Keratinocyte (primary cell): ENCODE data around the gene MYBPC3. TPM values are rescaled to one million over a fixed set of nuclear protein-coding genes. Genes with fewer than 3 reads are reported as not detected.

Source experiments
- DNase-seq: peaks from one replicate; pipeline ENCODE4 v3.0.0-alpha.2; 2011; ENCODE audit warnings: low read depth, missing footprints, low spot score
- FAIRE-seq: peaks from 2 replicates; lab custom pipeline; 2011; peaks lifted over from hg19 to GRCh38; lab: Jason Lieb, UNC
- H2AFZ ChIP-seq: 2 replicates; pipeline ENCODE4 v1.6.0; 2012; ENCODE audit warnings: low read length, control low read depth, inconsistent platforms; ENCODE audit not compliant: control insufficient read depth
- H3K27ac ChIP-seq: 2 replicates; pipeline ENCODE4 v1.5.1; 2011; ENCODE audit warnings: low read length; ENCODE audit not compliant: control insufficient read depth, insufficient read depth
- H3K27me3 ChIP-seq: 3 replicates; pipeline ENCODE4 v1.6.0; 2011; ENCODE audit warnings: low read length; ENCODE audit not compliant: control insufficient read depth, insufficient read depth; ENCODE audit errors: extremely low read depth
- H3K36me3 ChIP-seq, 2 experiments: 2 replicates in 1 of 2; 3 replicates in 1 of 2; pipeline ENCODE4 v1.5.1; 2011; ENCODE audit warnings: low read length in 2 of 2, mild to moderate bottlenecking in 1 of 2; ENCODE audit not compliant: control insufficient read depth in 2 of 2, insufficient read depth in 2 of 2; ENCODE audit errors: extremely low read depth in 1 of 2
- H3K4me1 ChIP-seq: 3 replicates; pipeline ENCODE4 v1.5.1; 2011; ENCODE audit warnings: low read length; ENCODE audit not compliant: control insufficient read depth, insufficient read depth; ENCODE audit errors: extremely low read depth
- H3K4me2 ChIP-seq: 3 replicates; pipeline ENCODE4 v1.6.0; 2011; ENCODE audit warnings: low read depth, low read length; ENCODE audit not compliant: control insufficient read depth, insufficient read depth; ENCODE audit errors: extremely low read depth
- H3K4me3 ChIP-seq, 3 experiments: fragments of 200-600 bp in 1 of 3; sonication (generic) in 1 of 3; 2 replicates in 2 of 3; 3 replicates in 1 of 3; pipeline ENCODE4 v1.5.1; 2011 to 2016; ENCODE audit warnings: low read length in 3 of 3, mild to moderate bottlenecking in 3 of 3, control low read depth in 2 of 3, inconsistent platforms in 1 of 3, low read depth in 1 of 3, mixed read lengths in 1 of 3, mixed run types in 1 of 3, moderate library complexity in 1 of 3; ENCODE audit not compliant: control insufficient read depth in 2 of 3, insufficient read depth in 2 of 3; ENCODE audit errors: extremely low read depth in 1 of 3
- H3K79me2 ChIP-seq: 2 replicates; pipeline ENCODE4 v1.6.0; 2012; ENCODE audit warnings: low read length; ENCODE audit not compliant: control insufficient read depth, insufficient read depth
- H3K9ac ChIP-seq: 3 replicates; pipeline ENCODE4 v1.6.0; 2011; ENCODE audit warnings: low read length; ENCODE audit not compliant: control insufficient read depth, insufficient read depth; ENCODE audit errors: extremely low read depth
- H3K9me1 ChIP-seq: 3 replicates; pipeline ENCODE4 v1.6.0; 2011; ENCODE audit warnings: low read length; ENCODE audit not compliant: control insufficient read depth, insufficient read depth; ENCODE audit errors: extremely low read depth
- H3K9me3 ChIP-seq: 2 replicates; pipeline ENCODE4 v1.5.1; 2012; ENCODE audit warnings: low read depth, low read length; ENCODE audit not compliant: control insufficient read depth
- H4K20me1 ChIP-seq: 3 replicates; pipeline ENCODE4 v1.6.0; 2011; ENCODE audit warnings: low read length; ENCODE audit not compliant: control insufficient read depth, insufficient read depth; ENCODE audit errors: extremely low read depth
- CTCF ChIP-seq, 3 experiments: IDR thresholded peaks in 1 of 3; conservative IDR thresholded peaks in 1 of 3; optimal IDR thresholded peaks in 1 of 3; 2 replicates in 2 of 3; 3 replicates in 1 of 3; pipeline versions ENCODE3 to v1.5.1; 2011; ENCODE audit warnings: low read length in 3 of 3, mild to moderate bottlenecking in 3 of 3, moderate library complexity in 2 of 3, control low read depth in 1 of 3, inconsistent platforms in 1 of 3; ENCODE audit not compliant: insufficient read depth in 2 of 3; ENCODE audit errors: extremely low read depth in 1 of 3
- EZH2 ChIP-seq: IDR thresholded peaks from one replicate; pipeline ENCODE4 v1.6.1; 2012; ENCODE audit warnings: inconsistent platforms, mild to moderate bottlenecking, low read length, moderate library complexity
- dilution Hi-C: fragments of 300-500 bp; cut with MboI; formaldehyde crosslinking; loops from one replicate; pipeline ENCODE4 v1.7.0; 2020; ENCODE audit warnings: low sequenced_read_pairs; ENCODE audit not compliant: extremely low pct_ligation_motif_present
- polyA plus RNA-seq, 5 experiments: library from polyadenylated mRNA; depleted of rRNA in 3 of 5; stranded (reverse) in 3 of 5; stranded (forward) in 1 of 5; unstranded in 1 of 5; fragments of >200 nt; gene quantifications; 1 replicate in 1 of 5; 2 replicates in 3 of 5; 3 replicates in 1 of 5; pipeline versions ENCODE4 v1.2.1 to v1.2.3, GENCODE V29; 2011 to 2012; ENCODE audit warnings: missing spikeins in 2 of 5, low read depth in 1 of 5, low replicate concordance in 1 of 5

The MYBPC3 gene
- polyA plus RNA-seq, 1 donor (not counting 4 experiments of a cell fraction or from before 2014, with no cell fraction given), result not detected

GRCh38 chr11:47329987-47330931, 22.2 kb downstream of the MYBPC3 start:
- Histone ChIP-seq H3K79me2 (no peaks in the 10 kb centered on the region), H3K4me3 (no peak overlapping the region), H4K20me1 (peaks cover 3% of the 10 kb centered on the region), H3K9me1 (no peaks in the 10 kb centered on the region), H3K4me2 (no peak overlapping the region), H3K27me3 (no peaks in the 10 kb centered on the region), H2AFZ (no peak overlapping the region), H3K4me1 (no peaks in the 10 kb centered on the region), H3K9me3 (no peaks in the 10 kb centered on the region), H3K9ac (no peak overlapping the region), H3K36me3 (peaks cover 15 to 18% of the 10 kb centered on the region in 2 experiments), H3K27ac (no peak overlapping the region)
- TF ChIP-seq EZH2, result no peak
- TF ChIP-seq CTCF (optimal IDR thresholded peaks at IDR 0.05 in 1 of 3, IDR thresholded peaks at IDR 0.05 in 1 of 3, conservative IDR thresholded peaks at IDR 0.05 in 1 of 3; ENCODE audit: extremely low read depth in 1 of 3, insufficient read depth in 2 of 3, low read length in 3 of 3), result peak in 2 of 3 experiments; percentile 9 to 26
- dilution Hi-C loops, result no loop called here
- FAIRE-seq (no peak), DNase-seq (no peak)

GRCh38 chr11:47329431-47329986, 23.0 kb downstream of the MYBPC3 start:
- Histone ChIP-seq H3K27me3 (no peaks in the 10 kb centered on the region), H3K9me3 (no peaks in the 10 kb centered on the region), H3K4me3 (no peak overlapping the region), H3K4me1 (no peaks in the 10 kb centered on the region), H3K27ac (no peak overlapping the region), H3K79me2 (no peaks in the 10 kb centered on the region), H4K20me1 (peaks cover 3% of the 10 kb centered on the region), H3K9me1 (no peaks in the 10 kb centered on the region), H3K4me2 (no peak overlapping the region), H3K36me3 (peaks cover 15 to 22% of the 10 kb centered on the region in 2 experiments), H3K9ac (no peak overlapping the region), H2AFZ (no peak overlapping the region)
- no peak for FAIRE-seq
- no peak for DNase-seq
- TF ChIP-seq EZH2, result no peak
- no peak for TF ChIP-seq CTCF (optimal IDR thresholded peaks at IDR 0.05 in 1 of 3, IDR thresholded peaks at IDR 0.05 in 1 of 3, conservative IDR thresholded peaks at IDR 0.05 in 1 of 3; ENCODE audit: extremely low read depth in 1 of 3, insufficient read depth in 2 of 3, low read length in 3 of 3)
- dilution Hi-C loops, result no loop called here
